ENCODE data around the gene PRKCQ. TPM values are rescaled to one million over a fixed set of nuclear protein-coding genes. Genes with fewer than 3 reads are reported as not detected.

The PRKCQ gene
- total RNA-seq, 3 donors from 2014 or later: 0.64 to 1.8 (median 0.98) TPM

GRCh38 chr10:6567884-6568283 is 12.2 kb downstream of the PRKCQ start:
- Histone ChIP-seq H3K9me3 (no peaks in the 10 kb centered on the region), H3K27me3 (no peaks in the 10 kb centered on the region), H3K36me3 (no peaks in the 10 kb centered on the region), H3K27ac (no peak overlapping the region), H3K4me3 (no peak overlapping the region), H3K4me1 (no peaks in the 10 kb centered on the region)
- intact Hi-C loops (cut with DNase I; ENCODE audit: low total_unique reads): no loop called here
- TF ChIP-seq CTCF (IDR thresholded peaks at IDR 0.05) (no peak), POLR2AphosphoS5 (IDR thresholded peaks at IDR 0.05) (no peak)
- no peak for DNase-seq (ENCODE audit: low spot score in 2 of 2)

DNA sequence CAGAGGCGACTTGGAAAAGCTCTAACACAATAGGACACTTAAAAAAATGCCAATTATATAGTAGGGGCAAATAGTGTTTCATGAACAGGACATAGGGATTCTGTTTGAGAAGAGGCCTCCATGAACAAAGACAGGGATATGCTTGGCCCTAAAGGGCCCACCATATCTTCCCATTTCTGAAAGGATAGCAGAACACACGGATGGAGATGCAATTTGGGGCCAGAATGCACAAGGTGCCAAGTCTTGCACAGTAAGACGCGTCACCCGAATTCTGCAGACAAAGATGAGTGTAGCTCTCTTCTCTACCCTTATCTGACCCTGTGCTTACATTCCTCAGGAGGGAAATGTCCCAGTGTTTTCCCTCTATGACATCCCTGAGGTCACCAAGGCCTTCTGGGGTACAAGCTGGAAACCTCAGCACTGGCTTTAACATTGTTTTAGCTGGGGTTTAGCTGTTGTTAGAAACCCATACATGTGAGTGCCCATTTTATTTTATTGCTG is 12.8 kb downstream of the PRKCQ start:
- no peaks in the 10 kb centered on the region for H3K27me3 ChIP-seq
- H3K27ac ChIP-seq: no peak overlapping the region
- DNase-seq (ENCODE audit: low spot score in 2 of 2): no peak
- no peaks in the 10 kb centered on the region for H3K36me3 ChIP-seq
- no peak overlapping the region for H3K4me3 ChIP-seq
- no peaks in the 10 kb centered on the region for H3K4me1 ChIP-seq
- TF ChIP-seq POLR2AphosphoS5 (IDR thresholded peaks at IDR 0.05): no peak
- TF ChIP-seq POLR2A (IDR thresholded peaks at IDR 0.05): no peak
- TF ChIP-seq CTCF (IDR thresholded peaks at IDR 0.05): no peak
- no peaks in the 10 kb centered on the region for H3K9me3 ChIP-seq
- intact Hi-C loops (cut with DNase I; ENCODE audit: low total_unique reads): no loop called here

DNA sequence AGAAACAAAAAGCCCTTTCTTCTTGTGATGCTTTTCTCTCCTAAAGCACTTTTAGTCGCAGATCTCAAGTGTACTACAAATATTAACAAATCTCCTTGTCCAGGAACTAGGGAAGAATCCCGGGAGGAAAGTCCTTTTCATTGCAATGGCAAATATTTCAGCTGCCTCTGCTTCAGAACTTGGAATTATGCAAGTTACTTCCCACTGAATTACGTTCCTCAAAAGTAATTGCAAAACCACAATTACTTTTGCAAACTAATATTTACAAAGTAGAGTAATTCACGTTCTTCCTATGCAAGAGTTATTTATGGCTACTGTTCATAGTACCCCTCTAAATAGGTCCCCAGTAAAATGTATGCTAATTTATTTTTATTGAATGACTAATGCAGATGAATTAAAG is 14.5 kb downstream of the PRKCQ start:
- no peaks in the 10 kb centered on the region for H3K4me1 ChIP-seq
- no peaks in the 10 kb centered on the region for H3K27me3 ChIP-seq
- no peaks in the 10 kb centered on the region for H3K36me3 ChIP-seq
- no peak for DNase-seq (ENCODE audit: low spot score in 2 of 2)
- intact Hi-C loops (cut with DNase I; ENCODE audit: low total_unique reads): no loop called here
- TF ChIP-seq CTCF (IDR thresholded peaks at IDR 0.05) (no peak), POLR2AphosphoS5 (IDR thresholded peaks at IDR 0.05) (no peak), POLR2A (IDR thresholded peaks at IDR 0.05) (no peak)
- H3K9me3 ChIP-seq: no peaks in the 10 kb centered on the region
- H3K4me3 ChIP-seq: no peak overlapping the region
- H3K27ac ChIP-seq: no peak overlapping the region

DNA sequence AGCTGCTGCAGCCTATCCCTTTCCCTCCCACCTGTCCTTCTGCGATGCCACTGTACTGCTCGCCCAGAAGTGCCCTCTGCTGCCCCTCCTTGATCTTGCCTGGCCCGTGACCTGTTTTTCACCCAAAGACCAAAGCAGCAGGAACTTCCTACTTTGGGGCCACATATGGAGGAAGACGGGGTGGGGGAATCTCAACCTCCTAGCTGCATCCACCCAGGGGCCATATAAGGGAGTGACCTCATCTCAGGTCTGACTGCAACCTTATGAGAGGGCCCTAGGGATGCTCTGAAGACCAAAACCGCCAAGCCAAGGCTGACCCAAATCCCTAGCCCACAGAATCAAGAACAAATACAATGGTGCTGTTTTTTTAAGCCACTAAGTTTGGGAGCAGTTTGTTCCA is 15.7 kb downstream of the PRKCQ start:
- H3K36me3 ChIP-seq: no peaks in the 10 kb centered on the region
- intact Hi-C loops (cut with DNase I; ENCODE audit: low total_unique reads): no loop called here
- no peak for TF ChIP-seq POLR2A (IDR thresholded peaks at IDR 0.05)
- no peak for TF ChIP-seq CTCF (IDR thresholded peaks at IDR 0.05)
- TF ChIP-seq POLR2AphosphoS5 (IDR thresholded peaks at IDR 0.05): no peak
- H3K4me1 ChIP-seq: no peaks in the 10 kb centered on the region
- H3K27ac ChIP-seq: no peak overlapping the region
- DNase-seq (ENCODE audit: low spot score in 2 of 2): no peak
- H3K4me3 ChIP-seq: no peak overlapping the region
- H3K27me3 ChIP-seq: no peaks in the 10 kb centered on the region
- no peaks in the 10 kb centered on the region for H3K9me3 ChIP-seq

- Histone ChIP-seq H3K4me1 (no peaks in the 10 kb centered on the region), H3K27me3 (no peaks in the 10 kb centered on the region), H3K9me3 (no peaks in the 10 kb centered on the region), H3K36me3 (no peaks in the 10 kb centered on the region), H3K27ac (no peak overlapping the region), H3K4me3 (no peak overlapping the region)
- intact Hi-C loops (cut with DNase I; ENCODE audit: low total_unique reads): no loop called here
- DNase-seq (ENCODE audit: low spot score in 2 of 2): no peak
- TF ChIP-seq POLR2A (IDR thresholded peaks at IDR 0.05) (no peak), CTCF (IDR thresholded peaks at IDR 0.05) (no peak), POLR2AphosphoS5 (IDR thresholded peaks at IDR 0.05) (no peak)
Observed at GRCh38 chr10:6563731-6564130, 16.3 kb downstream of the PRKCQ start.

Data from breast epithelium (tissue), 4 donors.